PC-3 (cell line): ENCODE data around the gene TNFRSF18.

Source experiments
- EZH2 ChIP-seq: fragments of 300-600 bp; sonication (generic); IDR thresholded peaks from one replicate; pipeline ENCODE4 v1.6.1; 2017; ENCODE audit warnings: antibody characterized with exemption, mild to moderate bottlenecking, low read length; ENCODE audit not compliant: unreplicated experiment
- EZH2phosphoT487 ChIP-seq: fragments of 300-600 bp; sonication (generic); IDR thresholded peaks from 2 replicates; pipeline ENCODE4 v1.6.1; 2018; ENCODE audit warnings: mild to moderate bottlenecking, antibody characterized with exemption, low read length, borderline replicate concordance

DNA sequence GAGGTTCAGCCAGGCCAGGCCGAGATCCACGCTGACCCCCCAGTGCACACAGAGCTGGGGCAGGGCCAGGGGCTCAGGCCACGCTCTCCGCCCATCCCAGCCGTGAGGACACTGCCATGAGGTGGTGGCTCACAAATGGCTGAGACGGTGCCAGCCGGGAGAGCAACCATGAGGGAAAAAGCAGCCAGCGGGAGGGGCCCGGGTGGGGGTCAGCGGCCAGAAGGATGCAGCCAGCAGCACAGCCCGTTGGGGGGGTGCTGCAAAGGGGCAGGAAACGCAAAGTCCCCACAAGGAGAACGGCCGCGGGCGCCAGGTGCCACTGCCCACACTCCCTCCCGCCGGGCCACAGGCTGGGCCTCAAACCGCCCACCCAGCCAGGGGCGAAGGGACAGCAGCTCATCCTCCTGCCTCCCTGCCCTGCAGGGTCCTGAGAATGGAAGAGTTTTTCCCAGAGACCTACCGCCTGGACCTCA is 24.4 kb downstream of the TNFRSF18 start:
- TF ChIP-seq EZH2 = no peak
- TF ChIP-seq EZH2phosphoT487 = no peak
